GM23338 (cell line): ENCODE measurements around the gene STK38L.

Source experiments
- CREB1 ChIP-seq: fragments of 250-450 bp; sonication (Bioruptor Pico); IDR thresholded peaks from 2 replicates; pipeline ENCODE4 v1.5.0; 2020; ENCODE audit warnings: low read depth, mild to moderate bottlenecking, moderate library complexity
- CTCF ChIP-seq, 2 experiments: fragments of 200-600 bp in 1 of 2; sonication (generic) in 1 of 2; conservative IDR thresholded peaks; 2 replicates each; pipeline versions ENCODE4 v1.5.1 to v1.6.1; 2016 to 2017; ENCODE audit warnings: antibody characterized with exemption in 2 of 2, low read depth in 2 of 2, mild to moderate bottlenecking in 2 of 2, moderate library complexity in 1 of 2
- EZH2phosphoT487 ChIP-seq: fragments of 200-600 bp; sonication (generic); IDR thresholded peaks from one replicate; pipeline ENCODE4 v1.8.1; 2018; ENCODE audit warnings: antibody characterized with exemption; ENCODE audit not compliant: unreplicated experiment

GRCh38 chr12:27335364-27336281 lies 91.5 kb downstream of the STK38L start:
- no peak for TF ChIP-seq EZH2phosphoT487
- no peak for TF ChIP-seq CTCF (conservative IDR thresholded peaks at IDR 0.05; ENCODE audit: low read depth in 2 of 2)
- no peak for TF ChIP-seq CREB1 (CRISPR knock-in tag)
